HG02642 (cell line): Measurements from ENCODE around the gene GARIN3.

ENCODE experiments used
- ATAC-seq: cut with Tn5 transposase; IDR thresholded peaks from one replicate; pipeline ENCODE4 v1.9.1; 2021; ENCODE audit warnings: mild to moderate bottlenecking; ENCODE audit not compliant: unreplicated experiment, poor library complexity

GARIN3 gene

DNA sequence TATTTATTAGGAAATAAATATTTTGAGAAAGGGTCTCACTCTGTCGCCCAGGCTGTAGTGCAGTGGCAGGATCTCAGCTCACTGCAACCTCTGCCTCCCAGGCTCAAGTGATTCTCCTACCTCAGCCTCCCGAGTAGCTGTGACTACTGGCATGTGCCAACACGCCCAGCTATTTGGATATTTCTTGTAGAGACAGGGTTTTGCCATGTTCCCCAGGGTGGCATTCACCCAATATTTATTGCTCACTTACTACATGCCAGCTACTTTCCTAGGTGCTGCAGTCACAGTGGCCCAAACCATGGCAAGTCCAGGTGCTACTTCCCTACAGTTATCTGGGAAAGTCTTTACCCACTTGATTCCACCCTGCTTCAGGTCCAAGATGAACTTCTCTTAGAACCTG lies 15.1 kb downstream of the GARIN3 start:
- ATAC-seq = no peak

DNA sequence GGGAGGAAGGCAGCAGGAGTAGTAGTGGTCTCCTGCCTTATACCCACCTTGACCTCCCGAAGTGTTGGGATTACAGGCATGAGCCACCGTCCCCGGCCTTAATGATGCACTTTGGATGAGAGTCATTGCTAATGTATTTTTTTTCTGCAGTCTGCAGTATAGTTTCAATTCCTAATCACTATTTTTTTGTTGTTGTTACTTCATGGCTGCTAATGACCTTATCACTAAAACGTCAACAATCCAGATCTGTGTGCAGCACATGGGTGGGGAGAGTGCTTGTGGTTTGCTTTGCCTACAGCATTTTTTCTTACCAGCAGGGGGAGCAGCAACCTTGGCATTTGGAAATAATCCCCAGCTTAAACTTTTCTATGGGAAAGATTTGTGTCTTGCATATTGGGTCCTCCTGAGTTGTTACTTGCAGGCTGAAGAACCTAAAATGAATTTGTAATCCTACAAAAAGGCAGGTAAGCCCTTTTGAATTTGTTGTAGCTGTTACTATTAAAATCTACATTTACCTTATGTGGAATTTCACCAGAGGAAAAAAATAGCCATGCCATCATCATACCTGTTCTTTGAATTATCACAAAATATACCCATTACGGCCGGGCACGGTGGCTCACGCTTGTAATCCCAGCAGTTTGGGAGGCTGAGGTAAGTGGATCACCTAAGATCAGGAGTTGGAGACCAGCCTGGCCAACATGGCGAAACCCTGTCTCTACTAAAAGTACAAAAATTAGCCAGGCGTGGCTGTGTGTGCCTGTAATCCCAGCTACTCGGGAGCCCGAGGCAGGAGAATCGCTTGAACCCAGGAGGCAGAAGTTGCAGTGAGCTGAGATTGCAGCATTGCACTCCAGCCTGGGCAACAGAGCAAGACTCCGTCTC lies 17.1 kb downstream of the GARIN3 start:
- ATAC-seq = peak; percentile 78

DNA sequence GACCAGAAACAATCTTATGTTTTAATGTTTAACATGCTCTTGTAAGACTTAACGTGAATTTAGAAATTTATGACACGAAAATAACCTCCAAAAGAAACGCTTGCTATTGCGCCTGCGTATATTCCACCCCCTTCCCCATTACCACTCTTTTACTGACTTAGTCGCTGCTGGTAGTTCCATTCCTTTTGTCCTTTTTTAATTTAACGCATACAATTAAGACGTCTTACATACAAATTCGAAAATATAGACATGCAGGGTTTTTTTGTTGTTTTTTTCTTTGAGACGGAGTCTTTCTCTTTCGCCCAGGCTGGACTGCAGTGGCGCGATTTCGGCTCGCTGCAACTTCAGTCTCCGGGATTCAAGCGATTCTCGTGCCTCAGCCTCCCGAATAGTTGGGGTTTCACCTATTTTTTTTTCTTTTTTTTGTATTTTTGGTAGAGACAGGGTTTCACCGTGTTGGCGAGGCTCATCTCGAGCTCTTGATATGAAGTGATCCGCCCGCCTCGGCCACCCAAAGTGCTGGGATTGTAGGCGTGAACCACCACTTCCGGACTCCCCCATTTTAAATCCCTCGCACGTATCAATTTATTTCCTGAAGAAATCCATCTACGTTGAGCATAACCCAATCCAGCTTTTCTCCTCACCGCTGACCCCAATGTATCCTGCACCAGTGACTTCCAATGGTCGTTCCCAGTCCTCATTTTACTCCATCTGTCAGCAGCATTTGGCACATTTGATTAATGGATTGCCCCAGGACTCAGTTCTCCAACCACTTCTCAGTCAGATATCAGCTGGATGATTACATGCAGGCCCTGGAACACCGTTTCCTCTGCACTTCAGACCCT lies 22.7 kb downstream of the GARIN3 start:
- peak; percentile 41 for ATAC-seq

DNA sequence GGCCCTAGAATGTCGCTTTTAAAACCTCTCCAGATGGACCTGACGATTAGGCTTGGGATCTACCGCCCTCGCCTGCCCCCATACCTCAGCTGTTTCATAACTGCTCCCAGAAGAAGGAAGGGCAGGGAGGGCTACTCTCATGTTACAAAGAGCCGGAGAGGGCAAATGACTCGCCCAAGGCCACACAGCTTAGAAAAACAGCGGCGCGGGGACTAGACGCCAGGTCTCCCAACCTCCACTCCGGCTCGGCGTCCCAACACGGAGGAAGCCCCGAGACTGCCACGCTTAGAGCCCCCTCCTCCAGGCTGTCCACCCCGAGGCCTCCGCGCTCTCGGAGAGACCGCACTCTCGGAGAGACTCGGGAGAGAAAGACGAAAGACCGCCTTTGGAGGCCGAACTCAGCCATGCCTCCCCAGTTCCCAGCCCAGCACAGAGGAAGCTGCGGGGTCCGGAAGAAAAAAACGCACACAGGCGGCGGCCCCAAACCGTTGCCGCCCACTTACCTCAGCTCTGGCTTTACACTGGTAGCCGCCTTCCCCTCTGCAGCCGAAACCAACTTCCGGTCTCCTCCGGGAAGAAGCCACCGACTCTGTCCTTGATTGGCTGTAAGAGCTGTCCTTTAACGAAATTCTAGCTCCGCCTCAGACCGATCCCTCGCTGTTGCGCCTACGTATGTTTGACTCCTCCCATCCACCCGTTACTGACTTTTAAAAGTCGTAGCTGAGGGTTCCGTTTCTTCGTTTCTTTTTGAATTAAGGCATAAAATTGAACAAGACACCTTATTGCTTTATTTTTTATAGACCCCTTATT lies 23.5 kb downstream of the GARIN3 start, which contains the start of gene MED7:
Gene MED7 (minus strand): TSS at position 549 of the 810 bp plus-strand sequence. CDS start 3,434 bp downstream, outside the sequence.
- ATAC-seq = peak; percentile 100

DNA sequence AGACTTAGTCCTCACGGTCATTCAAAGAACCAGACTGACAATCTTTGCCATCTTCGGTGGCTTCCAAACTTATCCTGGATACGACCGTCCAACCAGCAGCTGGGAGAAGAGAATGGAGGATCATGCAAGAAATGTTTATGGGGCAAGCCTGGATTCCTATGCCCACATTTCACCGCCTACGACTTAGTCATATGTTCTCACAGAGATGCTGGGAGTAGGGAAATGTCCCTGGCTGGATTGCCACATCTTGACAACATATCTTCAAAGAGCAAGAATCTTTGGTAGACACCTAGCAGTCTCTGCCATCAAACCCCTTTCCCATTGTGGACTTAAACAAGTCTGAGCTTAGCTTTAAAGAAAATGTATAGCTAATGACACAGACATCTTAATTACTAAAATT lies 28.4 kb downstream of the GARIN3 start:
- ATAC-seq = no peak

DNA sequence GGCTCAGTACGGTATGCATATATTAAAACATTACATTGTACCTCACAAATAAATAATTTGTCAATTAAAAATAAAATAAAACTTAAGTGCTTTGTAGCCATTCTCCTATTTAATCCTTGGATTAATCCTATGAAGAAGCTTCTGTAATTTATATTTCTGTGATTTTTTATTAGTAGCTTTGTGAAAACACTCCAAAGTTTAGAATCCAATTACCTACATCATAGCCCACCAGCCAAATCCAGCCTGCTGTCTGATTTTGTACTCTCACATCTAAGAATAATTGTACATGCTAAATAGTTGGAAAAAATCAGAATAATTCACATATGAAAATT lies 33.8 kb downstream of the GARIN3 start:
- no peak for ATAC-seq

DNA sequence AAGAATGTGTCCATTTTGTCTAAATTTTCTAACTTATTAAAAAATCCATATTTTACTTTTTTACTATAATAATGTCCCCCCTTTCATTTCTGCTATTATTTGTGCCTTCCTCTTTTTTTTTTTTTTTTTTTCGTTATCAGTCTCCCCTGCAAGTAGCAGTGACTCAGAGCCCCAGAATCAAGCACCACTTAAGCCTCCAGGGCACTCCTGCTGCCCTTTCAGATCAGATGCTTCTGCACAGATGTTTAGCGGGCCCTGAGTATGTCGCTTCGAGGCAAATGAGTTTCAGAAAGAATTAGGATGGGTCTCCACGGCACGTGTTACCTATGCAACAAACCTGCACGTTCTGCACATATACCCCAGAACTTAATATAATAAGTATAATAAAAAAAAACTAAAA lies 35.1 kb downstream of the GARIN3 start:
- no peak for ATAC-seq

DNA sequence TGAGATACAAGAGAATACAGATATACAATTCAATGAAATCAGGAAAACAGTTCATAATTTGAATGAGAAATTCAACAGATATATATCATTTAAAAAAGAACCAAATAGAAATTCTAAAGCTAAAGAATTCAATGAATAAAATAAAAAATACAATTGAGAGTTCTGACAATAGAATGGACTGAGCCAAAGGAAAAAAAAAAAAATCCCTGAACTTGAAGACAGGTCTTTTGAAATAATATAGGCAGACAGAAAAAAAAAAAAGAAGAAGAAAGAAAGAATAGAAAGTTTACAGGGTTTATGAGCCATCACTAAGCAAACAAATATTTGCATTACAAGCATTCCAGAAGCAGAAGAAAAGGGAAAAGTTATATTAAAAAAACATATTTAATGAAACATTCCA lies 44.4 kb downstream of the GARIN3 start:
- ATAC-seq = no peak

DNA sequence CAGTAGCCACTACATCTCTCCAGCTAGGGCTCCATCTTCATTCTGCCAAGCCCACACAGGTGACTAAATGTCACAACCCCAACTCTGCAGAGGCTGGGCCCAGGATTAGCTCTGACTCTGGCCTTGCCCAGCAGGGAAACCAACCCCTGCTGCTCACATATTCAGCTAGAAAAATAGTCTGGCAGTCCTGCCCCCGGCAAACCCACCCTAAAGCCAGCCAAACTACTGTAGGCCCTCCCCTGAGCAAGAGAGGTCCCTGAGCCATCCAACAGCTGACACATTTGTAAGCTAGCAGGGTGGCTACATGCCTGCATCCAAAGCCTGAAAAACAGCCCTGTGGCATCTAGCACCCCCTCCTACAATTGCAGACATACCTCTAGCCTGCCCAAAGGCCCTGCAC lies 46.0 kb downstream of the GARIN3 start:
- no peak for ATAC-seq

DNA sequence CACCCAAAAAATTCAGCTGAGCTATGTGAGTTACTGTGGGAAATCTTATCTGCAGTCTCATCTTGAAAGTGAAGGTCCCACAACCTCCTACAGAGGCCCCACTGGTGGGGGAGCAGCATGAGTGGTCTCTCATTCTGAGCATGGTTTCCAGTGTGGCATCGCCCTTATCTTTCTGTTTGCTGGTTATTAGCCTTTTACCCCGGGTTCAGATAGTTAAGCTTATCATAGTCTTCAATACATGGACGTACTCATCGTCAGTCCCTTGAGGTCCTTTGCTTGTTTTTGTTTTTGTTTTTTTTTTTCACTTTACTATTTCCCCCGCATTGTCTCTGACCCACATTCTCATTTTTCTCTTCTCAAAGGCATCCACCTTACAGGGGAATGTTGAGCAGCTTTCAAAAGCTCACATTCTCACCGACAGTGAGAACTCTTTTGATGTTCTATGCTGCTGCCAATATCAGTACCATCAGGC lies 49.5 kb downstream of the GARIN3 start:
- peak; percentile 75 for ATAC-seq

DNA sequence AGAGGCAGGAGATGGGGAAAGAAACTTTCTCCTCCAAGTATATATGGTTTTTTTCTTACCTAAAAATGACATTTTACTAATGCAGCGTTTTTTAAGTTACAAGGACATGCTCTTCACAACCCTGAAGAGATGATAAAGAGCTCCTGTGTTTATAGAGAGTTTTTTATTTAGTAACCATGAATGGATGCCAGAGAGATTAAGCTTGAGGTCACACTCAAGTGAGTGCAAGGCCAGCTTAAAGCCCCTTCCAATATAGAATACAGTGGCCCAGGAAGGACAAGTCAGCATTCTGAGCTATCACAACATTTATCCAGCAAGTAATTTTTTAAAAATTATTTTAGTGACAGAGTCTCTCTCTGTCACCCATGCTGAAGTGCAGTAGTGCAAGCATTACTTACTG lies 50.6 kb downstream of the GARIN3 start:
- no peak for ATAC-seq

DNA sequence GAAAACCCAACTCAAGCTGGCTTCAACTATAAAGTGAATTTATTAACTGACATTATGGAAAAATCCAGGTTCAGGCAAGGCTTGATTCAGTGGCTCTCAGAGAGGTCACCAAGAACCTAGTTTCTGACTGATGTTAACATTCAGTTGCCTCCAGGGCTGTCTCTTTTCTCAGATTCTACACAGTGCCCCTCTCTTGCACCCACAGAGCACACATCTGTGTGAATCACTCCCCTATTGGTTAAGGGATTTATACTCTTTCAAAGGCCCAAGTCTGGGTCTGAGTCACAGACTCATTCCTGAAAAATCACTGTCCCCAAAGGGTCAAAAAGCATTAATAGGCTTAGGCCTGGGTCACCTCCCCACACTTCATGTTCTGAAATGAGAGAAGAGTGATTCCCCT lies 51.1 kb downstream of the GARIN3 start:
- no peak for ATAC-seq

DNA sequence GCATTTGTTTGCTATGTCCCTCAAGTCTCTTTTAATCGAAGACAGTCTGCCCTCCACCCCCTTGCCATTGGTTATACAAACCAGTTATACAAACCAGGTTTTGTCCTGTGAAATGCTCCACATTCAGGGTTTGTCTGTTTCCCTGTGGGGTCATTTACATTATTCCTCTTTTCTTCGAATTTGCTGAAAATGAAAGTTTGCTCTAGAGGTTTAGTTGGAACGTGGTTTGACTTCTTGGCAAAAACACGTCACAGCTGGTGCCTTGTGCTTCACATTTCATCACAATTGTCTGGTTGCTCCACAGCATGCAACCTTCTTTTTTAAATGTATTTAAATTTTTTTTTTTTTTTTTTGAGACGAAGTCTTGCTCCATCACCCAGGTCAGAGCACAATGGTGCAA lies 53.1 kb downstream of the GARIN3 start:
- ATAC-seq = no peak
